GM18517 (cell line): ENCODE measurements around the gene DNAJB6.

ENCODE experiments used
- ATAC-seq: cut with Tn5 transposase; IDR thresholded peaks from one replicate; pipeline ENCODE4 v1.9.1; 2021; ENCODE audit warnings: mild to moderate bottlenecking, moderate library complexity; ENCODE audit not compliant: unreplicated experiment

DNAJB6 gene

DNA sequence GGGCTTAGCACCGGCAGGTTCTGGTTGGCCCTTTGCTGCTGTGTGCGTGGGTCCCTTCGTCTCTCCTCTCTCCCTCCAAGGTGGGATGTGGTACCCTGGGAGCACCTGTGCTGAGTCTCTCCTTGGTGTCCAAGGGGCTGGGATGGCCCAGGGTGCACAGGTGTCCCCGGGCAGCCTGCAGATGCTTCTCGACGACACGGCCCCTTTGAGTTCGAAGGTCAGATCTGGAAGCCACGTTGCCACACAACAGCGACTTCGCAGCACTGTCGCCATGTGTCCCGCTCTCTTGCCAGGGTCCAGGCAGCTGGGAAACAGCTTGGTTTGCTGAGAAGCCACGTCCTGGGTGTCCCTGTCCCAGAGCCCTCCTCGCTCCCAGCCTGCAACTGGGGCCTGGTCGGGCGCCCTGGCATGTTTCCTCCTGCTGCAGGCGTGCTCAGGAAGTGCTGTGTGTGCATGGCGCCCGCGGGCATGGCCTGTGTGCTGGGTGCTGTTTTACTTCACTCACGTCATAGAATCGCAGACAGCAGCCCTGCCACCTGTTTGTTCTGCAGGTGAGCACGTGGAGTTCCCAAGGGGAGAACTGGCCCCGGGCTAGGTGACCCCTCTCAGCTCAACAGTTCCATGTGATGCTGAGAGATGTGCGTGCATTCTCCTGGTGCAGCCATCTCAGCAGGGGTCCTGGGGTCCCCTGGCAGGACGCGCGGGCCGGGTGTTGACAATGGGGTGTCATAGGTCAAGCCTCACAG is 70.9 kb downstream of the DNAJB6 start:
- no peak for ATAC-seq

DNA sequence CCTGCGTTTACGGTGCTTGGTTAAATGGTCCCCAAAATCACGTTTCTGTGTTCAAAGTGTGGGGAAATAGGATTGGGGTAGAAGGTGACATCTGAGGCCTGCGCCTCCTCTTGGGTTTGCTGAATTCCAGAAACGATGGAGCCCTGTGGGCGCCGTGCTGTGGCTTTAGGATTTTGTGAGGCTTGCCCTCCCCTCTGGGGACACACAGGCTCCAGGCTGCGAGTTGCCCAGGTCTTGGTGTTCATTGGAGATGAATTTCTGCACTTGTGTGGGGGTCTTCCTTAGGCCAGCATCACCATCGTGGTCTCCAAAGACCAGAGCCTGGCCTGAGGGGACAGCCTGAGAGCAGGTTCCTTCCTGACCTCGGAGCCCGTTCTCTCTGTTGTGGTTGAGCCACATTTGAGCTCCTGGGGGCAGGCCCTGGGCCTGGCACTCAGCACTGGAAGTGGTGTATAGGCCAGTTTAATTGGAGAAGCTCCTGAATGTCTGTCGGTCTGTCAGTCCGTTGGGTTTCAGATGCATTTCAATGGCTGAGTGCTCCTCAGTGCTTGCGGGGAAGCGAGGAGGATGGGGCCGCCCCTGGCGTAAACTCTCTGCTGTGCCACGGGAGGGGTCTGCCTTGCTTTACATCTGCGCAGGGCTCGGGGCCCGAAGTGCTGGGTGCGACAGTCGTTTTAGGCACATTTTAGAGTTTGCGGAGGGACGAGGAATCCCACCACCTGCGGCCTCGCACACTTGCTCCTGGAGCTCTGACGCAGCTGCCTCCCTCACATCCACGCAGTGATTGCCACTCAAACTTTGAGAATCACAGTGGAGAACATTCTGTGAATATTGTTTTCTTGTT is 71.7 kb downstream of the DNAJB6 start:
- no peak for ATAC-seq

DNA sequence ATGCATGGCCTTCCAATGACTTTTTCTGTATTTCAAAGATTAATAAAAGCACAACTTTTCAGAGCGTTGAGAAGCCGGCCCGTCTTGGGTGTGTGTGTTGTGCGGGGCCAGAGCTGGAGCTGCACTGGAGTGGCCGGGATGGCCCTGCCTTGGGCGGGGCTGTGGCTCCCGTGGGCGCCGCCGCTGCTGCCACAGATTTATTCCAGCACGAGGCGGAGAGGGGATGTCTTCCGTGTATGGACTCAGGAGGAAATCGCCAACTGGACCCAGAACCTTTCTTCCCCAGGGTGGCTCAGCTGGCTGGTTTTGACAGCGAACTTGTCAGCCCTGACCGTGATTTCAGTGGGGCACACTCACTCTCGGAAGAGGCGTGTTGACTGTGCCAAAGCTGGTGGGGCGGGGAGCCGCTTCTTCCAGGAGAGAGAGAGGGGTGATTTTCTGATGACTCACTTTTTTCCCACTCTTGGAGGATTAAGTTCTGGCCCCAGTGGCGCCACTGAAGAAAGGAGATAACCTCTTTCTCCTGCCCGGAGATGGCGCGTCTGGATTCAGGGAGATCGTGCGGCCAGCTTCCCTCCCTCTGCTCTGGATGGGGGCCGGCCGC is 72.4 kb downstream of the DNAJB6 start:
- no peak for ATAC-seq

DNA sequence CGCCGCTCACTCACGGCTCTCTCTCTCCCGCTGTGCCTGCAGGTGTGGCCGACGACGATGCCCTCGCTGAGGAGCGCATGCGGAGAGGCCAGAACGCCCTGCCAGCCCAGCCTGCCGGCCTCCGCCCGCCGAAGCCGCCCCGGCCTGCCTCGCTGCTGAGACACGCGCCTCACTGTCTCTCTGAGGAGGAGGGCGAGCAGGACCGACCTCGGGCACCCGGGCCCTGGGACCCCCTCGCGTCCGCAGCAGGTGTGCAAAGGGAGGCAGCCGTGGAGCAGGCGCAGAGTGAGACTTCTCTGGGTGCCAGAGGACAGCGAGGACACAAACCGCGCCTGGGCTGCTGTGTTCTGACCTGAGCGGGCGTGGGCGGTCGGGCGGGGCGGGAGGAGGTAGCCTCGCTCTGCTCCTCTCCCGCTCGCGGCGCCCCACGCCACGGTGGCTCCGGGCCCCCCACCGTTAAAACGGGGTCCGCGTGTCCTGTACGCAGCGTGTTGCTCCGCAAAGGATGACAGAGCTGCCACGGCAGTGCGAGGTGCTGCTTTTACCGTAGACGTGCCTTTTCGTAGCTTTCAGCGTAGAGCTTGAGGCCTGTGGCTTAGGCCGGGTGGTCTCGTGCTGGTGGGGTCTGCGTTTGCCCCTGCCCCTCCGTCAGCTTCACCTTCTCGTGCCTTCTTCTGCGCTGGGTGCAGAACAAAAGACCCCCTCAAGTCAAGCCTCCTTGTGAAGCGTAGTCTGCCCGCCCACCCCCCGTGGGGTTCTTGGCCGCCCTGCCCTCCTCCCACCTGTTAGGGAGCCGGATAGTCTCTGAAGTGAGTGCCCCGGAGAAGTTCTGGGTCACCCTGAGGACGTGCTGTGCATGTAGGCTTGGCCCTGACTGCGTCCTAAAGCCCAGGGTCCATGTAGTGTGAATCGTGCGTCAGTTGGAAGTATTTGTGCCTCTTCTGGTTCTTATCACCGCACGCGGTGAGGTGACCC is 73.2 kb downstream of the DNAJB6 start:
- no peak for ATAC-seq

DNA sequence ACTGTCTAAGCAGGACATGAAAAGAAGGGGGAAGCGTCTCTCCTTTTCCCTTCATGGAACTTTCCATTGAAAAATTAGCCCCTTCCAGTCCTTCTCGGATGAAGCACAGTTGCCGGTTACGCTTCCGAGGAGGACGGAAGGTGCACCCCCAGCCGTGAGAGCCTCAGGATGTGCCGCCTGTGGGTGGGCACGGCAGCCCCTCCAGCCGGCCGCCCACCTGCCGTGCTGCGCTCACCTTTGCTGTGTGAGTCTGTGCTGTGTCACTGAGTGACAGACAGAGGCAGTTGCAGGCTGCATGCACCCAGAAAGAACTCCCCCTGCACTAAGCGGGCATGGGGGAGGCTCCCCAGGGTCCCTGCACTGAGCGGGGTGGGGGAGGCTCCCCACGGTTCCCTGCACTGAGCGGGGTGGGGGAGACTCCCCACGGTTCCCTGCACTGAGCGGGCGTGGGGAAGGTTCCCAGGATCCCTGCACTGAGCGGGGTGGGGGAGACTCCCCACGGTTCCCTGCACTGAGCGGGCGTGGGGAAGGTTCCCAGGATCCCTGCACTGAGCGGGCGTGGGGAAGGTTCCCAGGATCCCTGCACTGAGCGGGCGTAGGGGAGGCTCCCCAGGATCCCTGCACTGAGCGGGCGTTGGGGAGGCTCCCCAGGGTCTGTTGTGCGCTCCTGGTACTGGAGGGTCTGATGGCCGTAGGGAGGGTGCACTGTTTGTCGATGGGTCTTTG is 74.2 kb downstream of the DNAJB6 start:
- no peak for ATAC-seq

DNA sequence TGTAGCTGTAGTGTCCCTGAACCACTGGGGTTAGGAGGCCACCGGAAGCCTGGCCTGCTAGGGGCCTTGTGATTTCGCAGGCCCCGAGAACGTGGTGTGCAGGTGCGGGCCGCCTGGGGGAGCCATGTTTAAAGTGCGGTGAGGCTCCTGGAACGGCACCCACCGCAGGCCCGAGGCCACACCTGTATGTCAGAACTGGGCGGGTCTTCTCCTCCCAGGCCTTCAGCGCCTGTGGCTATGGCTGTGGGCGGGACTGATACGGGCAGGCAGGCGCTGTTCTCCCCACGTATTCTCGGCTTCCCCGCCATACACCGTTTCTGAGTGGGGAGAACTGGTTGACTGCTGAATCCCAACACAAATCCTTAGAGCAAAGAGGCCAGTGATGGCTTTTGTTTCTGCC is 74.8 kb downstream of the DNAJB6 start:
- no peak for ATAC-seq

DNA sequence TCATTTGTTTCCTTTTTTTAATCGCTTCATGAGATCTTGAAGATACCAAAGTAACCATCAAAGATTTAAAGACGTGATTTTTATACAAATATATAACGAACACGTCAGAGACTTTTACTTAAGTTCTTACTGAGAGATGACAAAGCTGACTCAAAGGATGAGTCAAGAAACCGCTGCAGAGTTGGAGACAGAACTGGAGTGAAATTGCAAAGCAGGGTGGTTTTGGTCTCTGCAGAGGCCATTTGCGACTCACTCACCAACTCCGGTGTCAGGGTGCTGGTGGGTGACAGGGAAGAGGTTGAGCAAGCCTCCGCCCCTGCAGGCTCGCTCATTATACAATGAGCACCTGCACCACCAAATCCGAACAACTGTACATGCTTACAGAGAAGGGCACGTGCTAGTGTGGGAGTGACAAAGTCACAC is 75.2 kb downstream of the DNAJB6 start:
- no peak for ATAC-seq

DNA sequence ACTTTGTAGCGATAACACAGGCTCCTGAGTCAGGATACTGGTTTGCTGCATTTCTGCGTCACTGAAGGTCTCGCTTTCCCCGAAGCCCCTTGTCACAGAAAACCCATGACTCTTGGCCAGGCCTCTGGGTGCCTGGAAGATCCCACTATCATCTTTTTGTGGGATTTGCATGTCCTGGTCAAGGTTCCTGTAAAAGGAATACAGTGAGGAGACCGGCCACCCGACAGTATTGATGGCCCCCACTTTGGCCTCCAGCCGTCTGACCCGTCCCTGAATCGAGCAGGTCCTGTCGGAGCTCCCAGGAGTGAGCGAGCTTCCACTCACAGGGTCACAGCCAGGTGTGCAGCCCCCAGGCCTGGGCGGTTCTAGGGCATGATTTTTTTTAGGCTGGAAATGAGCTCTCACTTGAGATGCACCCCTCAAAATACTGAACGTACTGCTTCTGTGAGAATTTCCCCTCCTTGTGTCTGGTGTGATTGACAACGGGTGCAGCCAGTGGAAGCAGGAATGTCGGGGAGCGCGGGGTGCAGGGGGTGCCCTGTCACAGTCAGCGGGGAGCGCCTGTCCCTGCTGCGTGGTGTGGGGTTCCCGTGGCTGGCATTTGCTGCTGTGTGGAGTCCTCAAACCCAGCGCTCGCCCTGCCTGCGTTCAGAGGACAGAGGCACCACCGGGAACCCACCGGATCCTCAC is 75.8 kb downstream of the DNAJB6 start:
- ATAC-seq, result no peak

DNA sequence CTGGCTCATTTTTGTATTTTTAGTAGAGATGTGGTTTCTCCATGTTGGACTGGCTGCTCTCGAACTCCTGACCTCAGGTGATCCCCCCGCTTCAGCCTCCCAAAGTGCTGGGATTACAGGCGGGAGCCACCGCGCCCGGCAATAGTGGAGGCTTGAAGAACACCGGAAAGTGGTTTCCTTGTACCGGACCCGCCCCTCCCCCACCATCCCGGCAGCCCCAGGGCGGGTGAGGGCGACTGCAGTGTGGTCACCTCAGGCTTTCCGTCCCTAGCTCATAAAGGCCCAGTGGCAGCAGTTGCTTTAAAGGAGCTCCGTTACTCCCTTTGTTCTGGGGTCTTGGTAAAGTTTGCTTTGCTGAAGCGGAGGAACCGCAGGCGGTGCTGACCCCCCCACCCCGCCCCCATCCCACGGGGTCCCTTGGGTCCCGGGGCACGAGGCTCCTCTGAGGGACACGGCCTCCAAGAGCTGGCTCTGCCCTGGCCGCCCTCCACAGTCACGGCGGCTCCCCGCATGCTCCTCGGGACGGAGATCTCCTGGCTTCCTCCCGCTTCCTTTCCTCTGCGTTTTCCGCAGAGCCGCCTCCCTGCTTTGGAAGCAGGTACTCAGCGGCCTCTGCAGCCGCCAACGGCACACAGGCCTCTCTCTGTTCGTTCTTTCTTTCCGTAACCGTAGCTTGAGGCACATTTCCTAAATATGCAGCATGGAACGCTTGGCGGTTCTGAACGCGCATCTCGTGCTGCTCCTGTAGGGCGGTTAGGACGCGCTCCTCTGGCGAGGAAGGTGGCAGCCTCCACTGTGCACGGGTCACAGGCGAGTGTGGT is 77.3 kb downstream of the DNAJB6 start:
- ATAC-seq, result no peak

DNA sequence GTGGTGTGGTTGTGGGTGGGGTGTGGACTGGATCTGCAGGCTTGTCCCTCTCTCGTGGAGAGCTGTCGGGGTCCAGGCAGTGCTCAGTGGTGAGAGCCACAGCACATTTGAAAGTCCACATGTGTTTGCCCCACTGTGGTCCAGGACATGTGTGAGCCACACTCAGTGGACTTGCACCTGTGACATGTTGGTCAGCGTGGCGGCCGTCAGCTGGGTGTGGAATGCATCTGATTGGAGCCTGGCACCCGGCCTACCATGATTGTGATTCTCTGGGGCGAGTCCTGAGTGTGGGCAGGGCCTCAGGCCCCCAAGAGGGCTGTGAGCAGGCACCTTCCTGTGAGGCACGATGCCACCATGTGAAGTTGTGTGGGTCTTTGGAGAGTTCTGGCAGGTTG is 77.9 kb downstream of the DNAJB6 start:
- ATAC-seq, result no peak

DNA sequence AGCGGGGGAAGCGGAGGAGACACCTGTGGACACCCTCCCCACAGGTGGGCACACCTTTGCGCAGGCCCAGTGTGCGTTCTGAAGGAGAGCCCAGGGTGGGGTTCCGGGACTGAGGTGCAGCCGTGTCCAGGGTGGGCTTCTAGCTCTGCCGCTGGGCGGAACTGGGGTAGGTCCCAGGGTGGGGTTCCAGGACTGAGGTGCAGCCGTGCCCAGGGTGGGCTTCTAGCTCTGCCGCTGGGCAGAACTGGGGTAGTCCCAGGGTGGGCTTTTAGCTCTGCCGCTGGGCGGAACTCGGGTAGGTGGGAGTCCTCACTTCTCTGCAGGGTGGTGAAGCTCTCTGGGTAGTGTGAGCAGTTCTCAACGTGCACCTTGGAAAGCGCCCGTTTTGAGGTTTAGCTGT is 78.7 kb downstream of the DNAJB6 start:
- no peak for ATAC-seq

DNA sequence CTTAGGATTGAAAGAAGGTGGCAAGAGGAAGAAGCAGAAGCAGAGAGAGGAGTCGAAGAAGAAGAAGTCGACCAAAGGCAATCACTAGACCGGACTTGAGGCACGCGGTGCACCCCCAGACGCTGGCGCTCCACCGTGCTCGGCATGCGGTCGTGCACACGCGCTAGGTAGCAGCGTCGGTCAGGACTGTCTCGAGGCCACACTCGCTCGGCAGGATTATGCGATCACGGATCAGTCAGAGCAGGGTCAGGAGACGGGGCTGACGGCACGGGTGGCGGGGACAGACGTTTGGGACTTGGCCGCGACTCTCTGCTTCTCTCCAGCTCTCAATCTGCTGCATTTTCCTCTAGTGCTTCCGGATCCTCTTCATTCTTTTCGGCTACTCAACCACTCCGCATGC is 79.2 kb downstream of the DNAJB6 start:
- ATAC-seq, result no peak

DNA sequence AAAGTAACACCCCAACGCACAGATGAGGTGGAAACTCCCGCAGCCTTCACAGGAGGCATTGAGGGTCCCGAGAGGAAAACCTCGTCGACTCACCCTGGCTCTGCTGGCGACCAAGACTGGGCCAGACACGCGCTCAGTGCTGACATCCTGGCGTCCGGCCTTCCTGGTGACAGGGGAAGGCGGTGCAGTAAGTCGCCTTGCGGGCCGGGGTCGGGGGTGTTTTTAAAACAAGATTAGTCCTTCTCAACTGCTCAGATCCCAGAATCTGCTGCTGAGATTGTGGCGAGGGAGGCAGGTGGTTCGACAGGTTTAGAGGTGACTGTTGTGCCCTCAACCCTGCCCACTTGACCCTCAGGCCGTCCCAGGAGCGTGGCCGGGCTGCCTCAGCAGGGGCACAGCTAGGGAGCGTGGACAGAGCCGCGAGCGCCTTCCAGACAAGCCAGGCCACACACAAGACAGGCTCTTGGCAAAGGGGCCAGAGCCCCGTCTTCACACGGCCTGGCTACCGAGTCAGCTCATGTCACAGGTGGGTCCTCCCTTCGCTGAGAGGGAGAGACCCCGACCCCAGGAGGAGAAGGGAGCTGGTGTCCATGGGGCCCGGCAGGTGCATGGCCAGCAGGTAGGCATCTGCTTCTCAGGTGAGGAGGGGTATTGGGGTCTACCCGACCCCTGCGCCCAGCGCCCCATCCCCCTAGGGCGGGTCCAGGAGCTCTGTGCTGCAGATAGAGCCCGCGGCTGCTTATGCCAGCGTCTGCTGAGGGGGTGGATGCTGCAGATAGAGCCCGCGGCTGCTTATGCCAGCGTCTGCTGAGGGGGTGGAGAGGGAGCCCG is 81.6 kb downstream of the DNAJB6 start:
- no peak for ATAC-seq

DNA sequence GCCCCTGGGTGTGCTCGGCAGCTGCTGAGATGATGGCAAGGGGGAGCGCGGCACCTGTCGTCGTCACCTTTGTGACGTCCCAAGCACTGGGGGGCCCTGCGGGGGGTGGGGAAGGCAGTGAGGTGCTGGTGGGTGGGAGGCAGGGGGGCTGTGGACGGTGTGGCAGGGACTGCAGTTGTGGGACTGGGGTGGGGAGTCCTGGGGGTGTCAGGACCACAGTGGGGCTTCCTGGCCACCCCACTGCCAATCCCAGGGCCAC is 82.2 kb downstream of the DNAJB6 start:
- ATAC-seq, result no peak

DNA sequence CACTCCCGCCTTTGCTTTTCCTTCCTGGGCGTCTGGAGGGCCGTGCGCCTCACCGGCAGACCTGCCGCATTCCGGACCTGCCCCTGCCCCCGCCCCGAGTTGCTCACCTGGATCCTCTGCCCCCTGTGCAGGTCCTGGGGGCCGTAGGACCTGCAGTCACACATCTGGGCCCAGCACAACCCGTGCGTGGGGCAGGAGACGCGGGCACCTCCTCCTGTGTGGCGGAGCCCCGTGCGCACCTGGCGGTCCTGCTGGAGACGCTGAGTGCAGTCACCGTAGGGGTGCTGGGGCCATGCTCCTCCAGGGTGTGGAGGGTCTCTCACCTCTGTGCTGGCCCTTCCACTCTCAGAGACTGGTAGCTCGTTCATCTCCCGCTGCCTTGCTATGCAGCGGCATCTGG is 85.5 kb downstream of the DNAJB6 start:
- ATAC-seq, result no peak

DNA sequence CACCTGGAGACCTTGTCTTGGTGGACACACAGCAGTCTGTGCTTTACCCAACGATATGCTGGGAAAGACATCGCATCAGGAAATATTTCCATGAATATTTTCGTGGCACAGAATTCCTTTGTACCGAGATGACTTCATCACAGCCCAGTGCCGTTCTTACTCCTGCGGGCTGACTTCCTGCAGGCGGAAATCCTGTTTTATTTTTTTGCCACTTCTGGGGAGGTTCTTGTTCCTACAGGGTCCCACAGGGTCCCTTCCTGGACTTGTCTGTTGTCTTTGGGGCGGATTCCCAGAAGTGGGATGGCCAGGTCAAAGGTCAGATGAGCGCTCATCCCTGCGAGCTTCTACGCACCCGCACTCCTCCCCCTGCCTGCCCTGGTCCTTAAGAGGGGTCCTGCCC is 86.5 kb downstream of the DNAJB6 start:
- ATAC-seq, result no peak

DNA sequence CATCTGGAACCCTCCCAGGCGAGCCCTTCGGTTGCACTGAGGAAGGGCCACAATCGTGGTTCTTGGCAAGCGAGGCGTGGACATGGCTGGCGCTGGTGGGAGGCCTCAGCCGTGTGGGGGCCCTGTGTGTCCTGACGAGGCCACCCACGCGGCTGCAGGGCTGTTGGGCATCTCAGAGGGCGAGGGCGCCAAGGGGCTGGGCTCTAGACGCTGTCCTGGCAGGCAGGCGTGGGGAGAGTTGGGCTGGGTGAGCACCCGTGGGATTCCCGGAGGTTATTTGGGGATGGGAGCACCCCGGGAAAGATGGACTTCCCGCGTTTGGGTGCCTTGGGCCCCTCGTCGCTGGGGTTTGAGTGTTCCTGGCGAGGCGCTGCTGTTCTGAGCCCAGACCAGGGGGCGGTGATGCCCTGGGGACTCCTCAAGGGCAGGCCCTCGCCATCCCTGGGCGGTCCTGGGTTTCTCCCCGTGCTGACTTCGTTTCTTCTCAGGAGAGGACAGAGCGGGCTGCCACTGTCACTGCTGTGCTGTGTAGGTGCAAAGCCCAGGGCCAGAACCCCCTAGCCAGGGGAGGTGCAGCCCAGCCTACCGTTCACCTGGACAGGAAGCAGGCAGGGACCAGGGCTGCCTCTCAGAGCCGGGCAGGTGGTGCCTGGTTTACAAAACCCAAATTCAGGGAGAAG is 87.2 kb downstream of the DNAJB6 start:
- no peak for ATAC-seq
